IMR-90 (cell line): ENCODE results near the gene APOL2. TPM values are rescaled to one million over a fixed set of nuclear protein-coding genes. Genes with fewer than 3 reads are reported as not detected.

ENCODE experiments used
- ATAC-seq: fragments of 200-7000 bp; cut with Tn5 transposase; 2 replicates; pipeline ENCODE4 v1.9.1; 2020; ENCODE audit warnings: low read depth, mild to moderate bottlenecking, moderate library complexity
- BruUV-seq: library from RNA; stranded (reverse); fragments of 400-500 nt; replicated peaks from 2 replicates; lab custom pipeline; 2021; lab: Mats Ljungman, UMichigan
- CTCF ChIA-PET: fragments of 300-600 bp; formaldehyde crosslinking; extraction: SDS; loops from one replicate; lab custom pipeline; 2021; ENCODE audit warnings: antibody characterized with exemption; lab: Yijun Ruan, JAX
- POLR2A ChIA-PET: fragments of 300-600 bp; sonication (Branson Sonifier 250); formaldehyde crosslinking; loops from one replicate; lab custom pipeline; 2022; ENCODE audit warnings: antibody characterized with exemption; ENCODE audit not compliant: unreplicated experiment; lab: Charles Lee
- DNase-seq: peaks from one replicate; pipeline ENCODE4 v3.0.0; 2013
- H2AFZ ChIP-seq: replicated peaks from 2 replicates; pipeline ENCODE3; 2013; ENCODE audit warnings: low read length, mild to moderate bottlenecking; ENCODE audit not compliant: poor library complexity
- H2AK5ac ChIP-seq: 2 replicates; pipeline ENCODE4 v1.6.1; 2013; ENCODE audit warnings: low read depth, low read length, inconsistent platforms
- H2AK9ac ChIP-seq: replicated peaks from 2 replicates; pipeline ENCODE3; 2013; ENCODE audit warnings: mild to moderate bottlenecking, low read depth, low read length, moderate library complexity; ENCODE audit not compliant: poor library complexity
- H2BK120ac ChIP-seq: 2 replicates; pipeline ENCODE4 v1.6.1; 2013; ENCODE audit warnings: low read depth, low read length, inconsistent platforms
- H2BK15ac ChIP-seq: 3 replicates; pipeline ENCODE4 v1.6.1; 2013; ENCODE audit warnings: low read depth, low read length, inconsistent platforms
- H2BK20ac ChIP-seq: 2 replicates; pipeline ENCODE4 v1.6.1; 2013; ENCODE audit warnings: low read depth, mild to moderate bottlenecking, inconsistent platforms, low read length, moderate library complexity
- H2BK5ac ChIP-seq: 2 replicates; pipeline ENCODE4 v1.6.1; 2013; ENCODE audit warnings: mild to moderate bottlenecking, low read depth, low read length, inconsistent platforms; ENCODE audit not compliant: poor library complexity, severe bottlenecking
- H3K14ac ChIP-seq: replicated peaks from 2 replicates; pipeline ENCODE4 v1.6.1; 2013; ENCODE audit warnings: low read depth, low read length, inconsistent platforms
- H3K18ac ChIP-seq: 2 replicates; pipeline ENCODE4 v1.6.1; 2013; ENCODE audit warnings: low read depth, low read length, control low read depth
- H3K23ac ChIP-seq: 2 replicates; pipeline ENCODE4 v1.6.1; 2013; ENCODE audit warnings: low read depth, low read length, inconsistent platforms
- H3K27ac ChIP-seq: 2 replicates; pipeline ENCODE4 v1.5.1; 2013; ENCODE audit warnings: mild to moderate bottlenecking, control low read depth, low read length; ENCODE audit not compliant: insufficient read depth
- H3K27me3 ChIP-seq: 2 replicates; pipeline ENCODE4 v1.6.1; 2013; ENCODE audit warnings: low read length; ENCODE audit not compliant: control insufficient read depth, insufficient read depth
- H3K36me3 ChIP-seq: 2 replicates; pipeline ENCODE4 v1.6.1; 2013; ENCODE audit warnings: low read length, mixed read lengths; ENCODE audit not compliant: control insufficient read depth, insufficient read depth
- H3K4ac ChIP-seq: 2 replicates; pipeline ENCODE4 v1.6.1; 2013; ENCODE audit warnings: low read depth, low read length, inconsistent platforms
- H3K4me1 ChIP-seq: 2 replicates; pipeline ENCODE4 v1.6.1; 2013; ENCODE audit warnings: low read length, mixed read lengths; ENCODE audit not compliant: control insufficient read depth, insufficient read depth
- H3K4me2 ChIP-seq: 2 replicates; pipeline ENCODE4 v1.6.1; 2013; ENCODE audit warnings: low read depth, mild to moderate bottlenecking, control low read depth, low read length, moderate library complexity
- H3K4me3 ChIP-seq: 2 replicates; pipeline ENCODE4 v1.5.1; 2013; ENCODE audit warnings: low read depth, mild to moderate bottlenecking, control low read depth, low read length, moderate library complexity; ENCODE audit not compliant: insufficient read depth
- H3K56ac ChIP-seq: 2 replicates; pipeline ENCODE4 v1.6.1; 2013; ENCODE audit warnings: low read length, inconsistent platforms; ENCODE audit not compliant: insufficient read depth; ENCODE audit errors: extremely low read depth
- H3K79me1 ChIP-seq, 2 experiments: 2 replicates each; pipeline ENCODE4 v1.6.1; 2013; ENCODE audit warnings: low read length in 2 of 2, inconsistent platforms in 1 of 2, low read depth in 1 of 2
- H3K9ac ChIP-seq: 2 replicates; pipeline ENCODE4 v1.6.1; 2013; ENCODE audit warnings: low read depth, low read length, control low read depth
- H3K9me1 ChIP-seq: 2 replicates; pipeline ENCODE4 v1.6.1; 2013; ENCODE audit warnings: low read length, inconsistent platforms; ENCODE audit not compliant: insufficient read depth
- H3K9me3 ChIP-seq: 2 replicates; pipeline ENCODE4 v1.6.1; 2013; ENCODE audit warnings: low read length; ENCODE audit not compliant: control insufficient read depth, insufficient read depth
- H4K20me1 ChIP-seq: 2 replicates; pipeline ENCODE4 v1.6.1; 2013; ENCODE audit warnings: low read length, inconsistent platforms; ENCODE audit not compliant: insufficient read depth
- H4K5ac ChIP-seq: 2 replicates; pipeline ENCODE4 v1.6.1; 2013; ENCODE audit warnings: mild to moderate bottlenecking, low read depth, low read length, control low read depth
- H4K8ac ChIP-seq, 2 experiments: 2 replicates each; pipeline ENCODE4 v1.6.1; 2013; ENCODE audit warnings: low read depth in 2 of 2, low read length in 2 of 2, control low read depth in 1 of 2, inconsistent platforms in 1 of 2
- H4K91ac ChIP-seq: 2 replicates; pipeline ENCODE4 v1.6.1; 2013; ENCODE audit warnings: low read depth, low read length, inconsistent platforms; ENCODE audit not compliant: insufficient read depth
- ELK1 ChIP-seq: fragments of 150-350 bp; IDR thresholded peaks from 2 replicates; pipeline ENCODE4 v1.6.1; 2016; ENCODE audit warnings: low read depth, mild to moderate bottlenecking, low read length, moderate library complexity, borderline replicate concordance
- FOS ChIP-seq: fragments of 150-350 bp; IDR thresholded peaks from 2 replicates; pipeline ENCODE4 v1.6.1; 2016; ENCODE audit warnings: low read depth, low read length
- MAFK ChIP-seq: IDR thresholded peaks from 2 replicates; pipeline ENCODE4 v1.6.1; 2012; ENCODE audit warnings: low read depth, low read length, improper control_type of control experiment
- MXI1 ChIP-seq: IDR thresholded peaks from 2 replicates; pipeline ENCODE4 v1.6.1; 2012; ENCODE audit warnings: low read depth, mild to moderate bottlenecking, low read length, moderate library complexity, borderline replicate concordance
- POLR2A ChIP-seq: IDR thresholded peaks from 2 replicates; pipeline ENCODE4 v1.6.1; 2012; ENCODE audit warnings: mild to moderate bottlenecking, low read depth, low read length
- RAD21 ChIP-seq: IDR thresholded peaks from 2 replicates; pipeline ENCODE4 v1.6.1; 2012; ENCODE audit warnings: low read length, improper control_type of control experiment
- RCOR1 ChIP-seq: IDR thresholded peaks from 2 replicates; pipeline ENCODE4 v1.6.1; 2012; ENCODE audit warnings: mild to moderate bottlenecking, low read length, improper control_type of control experiment; ENCODE audit not compliant: insufficient replicate concordance
- RFX5 ChIP-seq: IDR thresholded peaks from 2 replicates; pipeline ENCODE4 v1.8.0; 2012; ENCODE audit warnings: low read depth, mild to moderate bottlenecking, low read length, moderate library complexity
- WGBS, 2 experiments: methylation state at CpG; one replicate each; pipeline versions ENCODE4 v1.1.5 to v1.1.7; 2013; ENCODE audit warnings: missing lambda C conversion rate in 2 of 2; ENCODE audit not compliant: insufficient read length in 1 of 2; ENCODE audit errors: extremely low coverage in 2 of 2; 5-methylcytosine and 5-hydroxymethylcytosine counted together
- dilution Hi-C: fragments of 300-500 bp; cut with HindIII; formaldehyde crosslinking; loops from one replicate; pipeline ENCODE4 v1.14.3; 2018; ENCODE audit warnings: low sequenced_read_pairs; ENCODE audit not compliant: unreplicated experiment
- in situ Hi-C: fragments of 300-500 bp; cut with MboI; formaldehyde crosslinking; loops from 3 replicates; pipeline ENCODE4 v1.14.3; 2019; ENCODE audit warnings: low sequenced_read_pairs, inconsistent platforms, mixed read lengths
- intact Hi-C: fragments of 100-400 bp; cut with micrococcal nuclease; formaldehyde crosslinking; loops from 2 replicates; pipeline ENCODE4 v1.10.0; 2022
- polyA plus RNA-seq, 3 experiments: library from polyadenylated mRNA; depleted of rRNA; stranded (reverse); fragments of >200 nt; gene quantifications; 2 replicates each; pipeline ENCODE4 v1.2.3, GENCODE V29; 2012; ENCODE audit warnings: low replicate concordance in 1 of 3
- total RNA-seq: library from RNA; depleted of rRNA; stranded (reverse); fragments of >200 nt; gene quantifications from 2 replicates; pipeline ENCODE4 v1.2.3, GENCODE V29; 2012

The APOL2 gene
- total and polyA plus RNA-seq, 2 of the 4 experiments (the other 2 are of a cell fraction), result 13.1 to 57.5 TPM

GRCh38 chr22:36220451-36220921 is 18.8 kb downstream of the APOL2 start:
- in situ Hi-C loops (no loop called here), dilution Hi-C loops (no loop called here), intact Hi-C loops (no loop called here)
- ATAC-seq, result peak; percentile 53
- no peak overlapping the region for H4K91ac ChIP-seq
- TF ChIP-seq RCOR1 (no peak), POLR2A (no peak), MAFK (no peak), FOS (no peak), RAD21 (no peak), MXI1 (no peak), ELK1 (no peak), RFX5 (no peak)
- BruUV-seq, result no TSS peak
- ChIA-PET POLR2A (no interaction called here), CTCF (interaction anchor here (1.6 kb wide), 1 partner anchor 13 kb away, joined by 3 read pairs; no protein-coding TSS in a partner anchor)
- no peak overlapping the region for H4K5ac ChIP-seq
- 33% methylated on average over 1 of the region's 9 CpGs; no CpG with 5 or more reads in 1 of the 2 experiments for WGBS, 2 experiments
- H3K4me1 ChIP-seq, result peaks cover 3% of the 10 kb centered on the region; the same call in 1 of the 2 replicates
- no peak overlapping the region for H2AK9ac ChIP-seq
- peak overlapping the region; percentile 3; the same call in 1 of the 2 replicates for H2AK5ac ChIP-seq
- H2BK5ac ChIP-seq, result no peak overlapping the region
- no peak overlapping the region for H3K9ac ChIP-seq
- no peak overlapping the region for H3K27ac ChIP-seq
- H3K27me3 ChIP-seq, result peaks cover 22% of the 10 kb centered on the region
- no peaks in the 10 kb centered on the region for H3K9me3 ChIP-seq
- H2AFZ ChIP-seq, result peak overlapping the region; percentile 66
- no peak overlapping the region for H2BK20ac ChIP-seq
- no peak overlapping the region for H3K18ac ChIP-seq
- H3K56ac ChIP-seq, result no peak overlapping the region
- H3K4me2 ChIP-seq, result no peak overlapping the region
- no peaks in the 10 kb centered on the region for H3K36me3 ChIP-seq
- H3K23ac ChIP-seq, result no peak overlapping the region; the same call in 1 of the 2 replicates
- 0 out of 2 replicates have a peak overlapping the region, but pooled peaks have one; percentile 11 for H3K4ac ChIP-seq
- H3K9me1 ChIP-seq, result peaks cover 4% of the 10 kb centered on the region; the same call in 1 of the 2 replicates
- H3K79me1 ChIP-seq, result no peaks in the 10 kb centered on the region
- no peak overlapping the region for H2BK15ac ChIP-seq
- no peak overlapping the region for H2BK120ac ChIP-seq
- peak overlapping the region in 1 of 2 experiments; percentile 22; a peak in 1 of 4 replicates for H4K8ac ChIP-seq
- 0 out of 2 replicates have a peak overlapping the region, but pooled peaks have one; percentile 22 for H3K14ac ChIP-seq
- H3K4me3 ChIP-seq, result no peak overlapping the region
- DNase-seq, result peak; percentile 59
- no peaks in the 10 kb centered on the region for H4K20me1 ChIP-seq
